Endothelial cell of umbilical vein (primary cell): ENCODE results near the gene MGAT1. TPM values are rescaled to one million over a fixed set of nuclear protein-coding genes. Genes with fewer than 3 reads are reported as not detected.
A peak's percentile ranks its signal among the peaks of the same experiment; 100 is the strongest.

Experiments
- BruUV-seq: library from RNA; stranded (reverse); fragments of 400-500 nt; replicated peaks from 2 replicates; lab custom pipeline; 2021; lab: Mats Ljungman, UMichigan
- CTCF ChIA-PET: fragments of 300-600, 350-600 bp; sonication (Branson Sonifier 250); formaldehyde crosslinking; loops from one replicate; lab custom pipeline; 2021; ENCODE audit warnings: antibody characterized with exemption, inconsistent platforms; lab: Charles Lee
- POLR2A ChIA-PET: fragments of 300-600, 350-600 bp; sonication (Branson Sonifier 250); formaldehyde crosslinking; loops from one replicate; lab custom pipeline; 2021; ENCODE audit warnings: antibody characterized with exemption, inconsistent platforms; lab: Charles Lee
- DNase-seq: peaks from one replicate; pipeline ENCODE4 v3.0.0-alpha.2; 2011; ENCODE audit warnings: low read depth, low spot score
- FAIRE-seq: peaks from 2 replicates; lab custom pipeline; 2011; peaks lifted over from hg19 to GRCh38; lab: Jason Lieb, UNC
- H2AFZ ChIP-seq: 2 replicates; pipeline ENCODE4 v1.6.0; 2012; ENCODE audit warnings: low read depth, low read length, control low read depth, inconsistent platforms
- H3K27ac ChIP-seq: 2 replicates; pipeline ENCODE4 v1.5.1; 2011; ENCODE audit warnings: low read depth, mild to moderate bottlenecking, control low read depth, low read length, moderate library complexity; ENCODE audit not compliant: insufficient read depth
- H3K27me3 ChIP-seq, 2 experiments: 2 replicates each; pipeline versions ENCODE4 v1.6.0 to v1.6.1; 2011; ENCODE audit warnings: low read length in 2 of 2, mixed read lengths in 1 of 2; ENCODE audit not compliant: control insufficient read depth in 2 of 2, insufficient read depth in 2 of 2
- H3K36me3 ChIP-seq, 2 experiments: 2 replicates in 1 of 2; 3 replicates in 1 of 2; pipeline ENCODE4 v1.5.1; 2011; ENCODE audit warnings: low read length in 2 of 2, mild to moderate bottlenecking in 1 of 2, moderate library complexity in 1 of 2; ENCODE audit not compliant: control insufficient read depth in 2 of 2, insufficient read depth in 2 of 2; ENCODE audit errors: extremely low read depth in 1 of 2
- H3K4me1 ChIP-seq: 3 replicates; pipeline ENCODE4 v1.5.1; 2011; ENCODE audit warnings: mild to moderate bottlenecking, low read length; ENCODE audit not compliant: control insufficient read depth, insufficient read depth; ENCODE audit errors: extremely low read depth
- H3K4me2 ChIP-seq: 2 replicates; pipeline ENCODE4 v1.6.1; 2011; ENCODE audit warnings: low read length, control low read depth, mixed read lengths; ENCODE audit not compliant: insufficient read depth
- H3K4me3 ChIP-seq, 3 experiments: fragments of 200-600 bp in 1 of 3; sonication (generic), shearing (Covaris generic) in 1 of 3; replicated peaks in 1 of 3; 2 replicates each; pipeline ENCODE4 v1.5.1; 2011 to 2016; ENCODE audit warnings: control low read depth in 3 of 3, low read length in 3 of 3, mild to moderate bottlenecking in 2 of 3, inconsistent platforms in 1 of 3, low read depth in 1 of 3, moderate library complexity in 1 of 3; ENCODE audit not compliant: insufficient read depth in 1 of 3
- H3K79me2 ChIP-seq: 2 replicates; pipeline ENCODE4 v1.6.0; 2012; ENCODE audit warnings: low read length, inconsistent platforms; ENCODE audit not compliant: control insufficient read depth, insufficient read depth
- H3K9ac ChIP-seq: replicated peaks from 2 replicates; pipeline ENCODE3; 2011; ENCODE audit warnings: low read length, control low read depth; ENCODE audit not compliant: insufficient read depth; ENCODE audit errors: extremely low read depth
- H3K9me1 ChIP-seq: replicated peaks from 3 replicates; pipeline ENCODE4 v1.6.0; 2011; ENCODE audit warnings: mild to moderate bottlenecking, low read length; ENCODE audit not compliant: control insufficient read depth, insufficient read depth; ENCODE audit errors: extremely low read depth
- H3K9me3 ChIP-seq: replicated peaks from 2 replicates; pipeline ENCODE4 v1.5.1; 2012; ENCODE audit warnings: low read length, inconsistent platforms; ENCODE audit not compliant: control insufficient read depth, insufficient read depth
- H4K20me1 ChIP-seq: replicated peaks from 2 replicates; pipeline ENCODE3; 2011; ENCODE audit warnings: mild to moderate bottlenecking, low read length; ENCODE audit not compliant: control insufficient read depth, insufficient read depth; ENCODE audit errors: extremely low read depth
- CTCF ChIP-seq, 2 donors: IDR thresholded peaks; 1 replicate in 1 of 2; 2 replicates in 1 of 2; pipeline ENCODE4 v1.5.1; 2011; ENCODE audit warnings: low read length in 2 of 2, mild to moderate bottlenecking in 2 of 2, moderate library complexity in 2 of 2, control low read depth in 1 of 2, inconsistent platforms in 1 of 2, low read depth in 1 of 2; ENCODE audit not compliant: insufficient read depth in 1 of 2; ENCODE audit errors: extremely low read depth in 1 of 2
- EZH2 ChIP-seq: IDR thresholded peaks from 2 replicates; pipeline ENCODE4 v1.6.1; 2012; ENCODE audit warnings: borderline replicate concordance, low read depth, mild to moderate bottlenecking, moderate library complexity, low read length, inconsistent platforms; ENCODE audit not compliant: severe bottlenecking
- FOS ChIP-seq: IDR thresholded peaks from 2 replicates; pipeline ENCODE4 v1.6.1; 2011; ENCODE audit warnings: mild to moderate bottlenecking, low read length, moderate library complexity, borderline replicate concordance; ENCODE audit not compliant: insufficient read depth
- GATA2 ChIP-seq: IDR thresholded peaks from 2 replicates; pipeline ENCODE4 v1.7.0; 2011; ENCODE audit warnings: low read depth, mild to moderate bottlenecking, moderate library complexity, mixed read lengths, low read length; ENCODE audit not compliant: insufficient read length, insufficient read depth
- JUN ChIP-seq: IDR thresholded peaks from 2 replicates; pipeline ENCODE4 v1.6.1; 2011; ENCODE audit warnings: borderline replicate concordance, low read depth; ENCODE audit not compliant: insufficient read length, insufficient read depth
- MAX ChIP-seq: IDR thresholded peaks from 2 replicates; pipeline ENCODE4 v1.6.1; 2011; ENCODE audit not compliant: insufficient read depth, insufficient read length
- MYC ChIP-seq: IDR thresholded peaks from one replicate; pipeline ENCODE4 v1.6.1; 2011; ENCODE audit warnings: mild to moderate bottlenecking, low read depth, low read length
- POLR2A ChIP-seq: IDR thresholded peaks from 2 replicates; pipeline ENCODE4 v1.6.1; 2012; ENCODE audit warnings: low read depth, mild to moderate bottlenecking, control low read depth, low read length
- POLR2AphosphoS5 ChIP-seq: IDR thresholded peaks from 2 replicates; pipeline ENCODE4 v1.6.1; 2012; ENCODE audit warnings: low read depth, mild to moderate bottlenecking, control low read depth, low read length, moderate library complexity; ENCODE audit not compliant: insufficient read depth
- dilution Hi-C: fragments of 300-500 bp; cut with MboI; formaldehyde crosslinking; loops from one replicate; pipeline ENCODE4 v1.15.0; 2019; ENCODE audit warnings: low sequenced_read_pairs; ENCODE audit not compliant: extremely low pct_ligation_motif_present
- intact Hi-C: fragments of 100-400 bp; cut with micrococcal nuclease; formaldehyde crosslinking; loops from one replicate; pipeline ENCODE4 v1.10.0; 2022
- polyA plus RNA-seq, 4 experiments: library from polyadenylated mRNA; depleted of rRNA in 3 of 4; stranded (reverse) in 3 of 4; unstranded in 1 of 4; fragments of >200 nt; gene quantifications; 2 replicates each; pipeline versions ENCODE4 v1.2.1 to v1.2.3, GENCODE V29; 2011 to 2012; ENCODE audit warnings: missing spikeins in 1 of 4
- total RNA-seq: library from RNA; stranded (reverse); gene quantifications from 2 replicates; pipeline ENCODE4 v1.2.3, GENCODE V29; 2021

MGAT1 gene
- total and polyA plus RNA-seq, 2 donors (not counting 3 experiments of a cell fraction or from before 2014, with no cell fraction given), result 123 to 126 TPM

GRCh38 chr5:180807046-180807445 lies 4.4 kb upstream of the MGAT1 start:
- no peak for FAIRE-seq
- H3K4me1 ChIP-seq, result peaks cover 47% of the 10 kb centered on the region
- H2AFZ ChIP-seq, result no peak overlapping the region
- dilution Hi-C loops (no loop called here), intact Hi-C loops (loop anchor here (10.0 kb wide), 1 partner anchor 312 kb away; the partner anchor contains the start of gene CNOT6)
- CTCF ChIA-PET, result interaction anchor here (1.4 kb wide), 1 partner anchor 366 kb away, joined by 3 read pairs; no protein-coding TSS in a partner anchor
- H3K79me2 ChIP-seq, result peaks cover 11% of the 10 kb centered on the region
- H3K4me2 ChIP-seq, result peak overlapping the region; percentile 77
- H3K9me1 ChIP-seq, result no peaks in the 10 kb centered on the region
- POLR2A ChIA-PET, result no interaction called here
- no peak overlapping the region for H3K27ac ChIP-seq
- H3K27me3 ChIP-seq, result no peaks in the 10 kb centered on the region
- no peak for TF ChIP-seq CTCF (IDR thresholded peaks at IDR 0.05; ENCODE audit: extremely low read depth in 1 of 2, insufficient read depth in 1 of 2, low read depth in 1 of 2, low read length in 2 of 2)
- no peak for TF ChIP-seq POLR2A
- TF ChIP-seq MYC, result no peak
- no peak for TF ChIP-seq JUN
- TF ChIP-seq GATA2, result no peak
- TF ChIP-seq MAX, result no peak
- no peak for TF ChIP-seq POLR2AphosphoS5
- TF ChIP-seq FOS, result no peak
- TF ChIP-seq EZH2, result no peak
- BruUV-seq, result no TSS peak
- no peak overlapping the region for H3K9ac ChIP-seq
- no peaks in the 10 kb centered on the region for H3K9me3 ChIP-seq
- no peak for DNase-seq
- no peak overlapping the region for H3K4me3 ChIP-seq
- no peaks in the 10 kb centered on the region for H3K36me3 ChIP-seq
- no peaks in the 10 kb centered on the region for H4K20me1 ChIP-seq
